NCI-H748 (cell line): Measurements from ENCODE around the gene EXOSC2.

Experiments
- DNase-seq: peaks from one replicate; lab custom pipeline; 2025; ENCODE audit not compliant: unreplicated experiment; lab: John Stamatoyannopoulos, UW

Gene EXOSC2

DNA sequence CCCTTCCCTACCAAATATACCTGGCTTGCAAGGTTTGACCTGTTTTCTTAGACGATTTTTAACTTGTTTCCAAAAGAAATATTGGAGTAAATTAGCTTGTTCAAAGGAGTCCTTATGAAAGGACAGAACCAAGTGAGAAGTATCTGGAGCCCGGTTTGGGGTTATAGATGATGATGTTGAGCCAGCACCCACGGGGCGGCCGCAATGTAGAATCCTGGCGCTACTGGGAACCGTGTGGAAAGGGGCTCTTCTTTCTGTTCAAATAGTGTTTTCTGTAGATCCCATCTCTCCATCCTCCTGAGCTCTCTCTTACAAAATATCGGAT lies 517 bp upstream of the EXOSC2 start:
- DNase-seq, result no peak

DNA sequence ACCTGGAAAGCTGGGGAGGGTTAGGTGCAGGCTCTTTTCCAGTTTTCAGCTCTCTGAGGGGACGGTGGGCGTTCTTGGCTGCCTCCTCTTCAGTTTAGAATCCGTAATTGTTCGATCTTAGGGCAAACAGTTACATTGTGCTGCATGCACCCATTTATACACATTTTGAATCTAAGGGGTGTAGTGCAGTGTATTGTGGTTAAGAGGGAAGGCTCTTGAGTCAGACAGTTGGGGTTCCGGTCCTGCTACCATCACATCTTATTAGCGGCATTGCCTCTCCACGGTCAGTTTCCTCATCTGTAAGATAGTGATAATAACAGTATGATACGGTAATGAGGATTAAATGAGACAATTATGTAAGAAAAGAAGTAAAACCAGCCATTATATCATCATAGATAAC lies 625 bp downstream of the EXOSC2 start:
- DNase-seq, result no peak

DNA sequence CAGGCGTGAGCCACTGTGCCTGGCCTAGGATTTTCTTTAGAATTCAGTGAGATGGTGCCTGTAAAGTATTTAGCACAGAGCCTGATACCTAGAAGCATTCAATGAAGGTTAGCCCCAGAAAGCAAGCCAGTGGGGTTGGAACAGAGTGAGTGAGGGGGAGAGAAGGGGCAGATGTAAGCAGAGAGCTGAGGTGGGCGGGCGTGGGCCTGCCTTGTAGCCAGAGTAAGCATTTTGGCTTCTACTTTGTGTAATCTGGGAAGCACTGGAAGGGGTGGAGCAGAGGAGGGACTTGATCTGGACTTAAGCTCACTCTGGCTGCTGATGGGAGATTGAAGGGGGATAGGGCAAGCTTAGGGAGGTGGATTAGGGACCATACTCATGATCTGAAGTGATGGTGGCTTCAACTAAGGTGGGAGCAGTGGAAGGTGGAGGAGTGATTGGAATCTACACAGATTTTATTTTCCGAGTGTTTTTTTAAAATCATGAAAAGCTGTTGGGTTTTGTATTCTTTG lies 2.6 kb downstream of the EXOSC2 start:
- no peak for DNase-seq

GRCh38 chr9:130696996-130697395 lies 3.4 kb downstream of the EXOSC2 start:
- no peak for DNase-seq

- no peak for DNase-seq
Observed at GRCh38 chr9:130698514-130698913, 4.9 kb downstream of the EXOSC2 start.

GRCh38 chr9:130699047-130699446 lies 5.5 kb downstream of the EXOSC2 start:
- DNase-seq, result no peak

GRCh38 chr9:130701059-130702022 lies 7.8 kb downstream of the EXOSC2 start:
- DNase-seq, result peak; percentile 77

DNA sequence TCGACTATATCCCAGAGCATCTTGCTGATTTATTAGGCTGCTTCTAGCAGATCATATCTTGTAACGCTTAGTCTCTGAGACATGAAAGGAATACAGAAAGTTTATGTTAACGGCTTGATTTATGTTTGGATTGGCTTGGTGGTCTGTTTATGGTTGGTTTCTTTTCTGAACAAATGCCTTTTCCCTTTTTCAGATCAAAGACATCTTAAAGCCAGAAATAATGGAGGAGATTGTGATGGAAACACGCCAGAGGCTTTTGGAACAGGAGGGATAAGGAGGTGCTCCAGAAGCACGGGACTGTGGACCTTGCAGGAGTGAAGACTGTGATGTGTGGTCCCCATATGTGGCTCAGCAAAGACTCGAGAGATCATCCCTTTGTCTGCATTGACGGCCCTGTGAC lies 9.9 kb downstream of the EXOSC2 start:
- DNase-seq, result no peak

DNA sequence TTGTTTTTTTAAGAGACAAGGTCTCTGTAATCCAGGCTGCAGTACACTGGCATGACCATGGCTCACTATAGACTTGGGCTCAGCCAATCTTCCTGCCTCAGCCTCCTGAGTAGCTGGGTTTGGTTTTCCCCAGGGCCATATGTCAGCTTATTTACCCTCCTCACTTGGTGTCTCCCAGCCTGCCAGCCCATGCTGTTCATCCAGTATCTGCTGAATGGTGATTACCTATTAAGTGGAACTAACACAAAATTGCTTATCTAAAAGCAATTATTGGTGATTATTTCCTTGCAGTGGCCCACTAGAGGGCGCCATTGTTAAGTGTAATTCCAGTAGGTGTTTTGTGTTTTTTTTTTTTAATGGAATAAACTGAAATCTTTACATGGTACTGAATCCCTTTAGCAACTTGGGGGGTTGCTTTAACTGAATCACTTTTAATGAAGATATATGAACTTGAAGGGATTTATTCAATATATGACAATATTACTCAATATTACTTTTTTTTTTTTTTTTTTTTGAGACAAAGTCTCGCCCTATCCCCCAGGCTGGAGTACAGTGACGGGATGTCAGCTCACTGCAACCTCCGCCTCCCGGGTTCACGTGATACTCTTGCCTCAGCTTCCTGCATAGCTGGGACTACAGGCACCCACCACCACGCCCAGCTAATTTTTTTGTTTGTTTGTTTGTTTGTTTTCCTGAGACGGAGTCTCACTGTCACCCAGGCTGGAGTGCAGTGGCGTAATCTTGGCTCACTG lies 13.8 kb downstream of the EXOSC2 start:
- peak; percentile 73 for DNase-seq

DNA sequence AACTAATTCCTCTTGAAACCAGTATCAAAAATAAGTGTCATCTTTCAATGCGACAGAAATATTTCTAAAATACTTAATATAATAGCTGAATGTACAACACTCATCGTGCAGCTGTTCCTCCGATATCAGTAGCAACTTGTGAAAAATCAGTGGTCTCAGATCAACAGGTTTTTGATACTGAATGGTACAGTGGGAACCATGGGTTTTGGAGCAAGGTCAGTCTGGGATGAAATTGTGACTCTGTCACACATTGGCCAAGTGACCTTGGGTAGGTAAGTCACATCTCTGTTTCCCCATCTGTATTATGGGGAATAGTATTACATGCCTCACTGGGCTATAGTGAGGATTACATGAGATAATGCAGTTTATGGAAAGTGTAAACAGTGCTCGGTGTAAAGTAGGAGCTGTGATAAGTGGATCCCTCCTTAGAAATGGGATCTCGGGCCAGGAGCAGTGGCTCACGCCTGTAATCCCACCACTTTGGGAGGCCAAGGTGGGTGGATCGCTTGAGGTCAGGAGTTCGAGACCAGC lies 17.3 kb downstream of the EXOSC2 start:
- DNase-seq, result no peak

DNA sequence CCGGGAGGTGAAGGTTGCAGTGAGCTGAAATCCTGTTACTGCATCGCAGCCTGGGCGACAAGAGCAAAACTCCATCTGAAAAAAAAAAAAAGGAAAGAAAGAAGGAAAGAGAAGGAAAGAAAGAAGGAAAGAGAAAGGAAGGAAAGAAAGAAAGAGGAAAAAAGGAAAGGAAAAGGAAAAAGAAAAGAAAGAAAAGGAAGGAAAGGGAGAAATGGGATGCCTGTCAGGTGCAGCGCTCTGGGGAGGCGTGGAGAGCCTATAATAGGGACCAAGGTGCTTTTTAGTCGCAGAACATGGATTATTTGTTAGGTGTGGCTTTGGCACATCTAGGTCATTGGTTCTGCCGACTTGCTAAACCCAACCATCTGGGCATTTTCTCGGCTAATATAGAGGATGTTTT lies 17.9 kb downstream of the EXOSC2 start:
- peak; percentile 9 for DNase-seq

DNA sequence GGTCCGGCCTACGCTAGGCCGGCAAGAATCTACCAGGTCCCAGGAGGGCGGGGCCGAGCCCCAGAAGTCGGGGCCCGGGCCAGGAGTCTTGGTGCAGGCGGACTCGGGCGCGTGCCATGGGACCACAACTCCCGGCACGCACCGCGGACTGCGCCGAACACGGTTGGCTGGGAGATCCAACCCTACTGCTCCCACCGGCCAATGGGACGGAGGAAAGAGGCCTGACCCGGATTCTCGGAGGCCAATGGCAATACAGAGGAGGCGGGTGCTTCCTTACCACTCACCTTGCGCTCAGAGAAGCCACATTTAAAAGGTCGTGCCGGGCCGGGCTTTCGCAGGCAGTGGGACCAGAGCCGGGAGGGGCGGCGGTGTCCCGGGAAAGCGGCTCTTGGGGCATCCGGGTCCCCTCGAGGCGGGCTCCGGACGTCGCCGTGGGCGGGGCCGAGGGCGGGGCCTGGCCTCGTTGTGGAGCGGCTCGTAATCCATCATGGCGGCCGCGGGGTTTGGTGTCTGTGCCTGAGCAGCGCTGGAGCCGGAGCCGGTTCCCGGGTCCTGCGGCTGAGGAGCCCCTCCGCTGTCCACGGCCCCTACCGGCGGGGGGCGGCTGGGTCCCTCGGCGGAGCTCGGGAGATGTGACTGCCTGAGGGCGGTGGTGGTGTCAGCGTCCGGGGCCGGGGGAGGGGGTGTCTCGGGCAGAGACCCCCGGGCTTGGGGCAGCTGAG lies 19.1 kb downstream of the EXOSC2 start:
- peak; percentile 98 for DNase-seq

GRCh38 chr9:130713286-130713960 lies 19.8 kb downstream of the EXOSC2 start:
- DNase-seq, result peak; percentile 47

DNA sequence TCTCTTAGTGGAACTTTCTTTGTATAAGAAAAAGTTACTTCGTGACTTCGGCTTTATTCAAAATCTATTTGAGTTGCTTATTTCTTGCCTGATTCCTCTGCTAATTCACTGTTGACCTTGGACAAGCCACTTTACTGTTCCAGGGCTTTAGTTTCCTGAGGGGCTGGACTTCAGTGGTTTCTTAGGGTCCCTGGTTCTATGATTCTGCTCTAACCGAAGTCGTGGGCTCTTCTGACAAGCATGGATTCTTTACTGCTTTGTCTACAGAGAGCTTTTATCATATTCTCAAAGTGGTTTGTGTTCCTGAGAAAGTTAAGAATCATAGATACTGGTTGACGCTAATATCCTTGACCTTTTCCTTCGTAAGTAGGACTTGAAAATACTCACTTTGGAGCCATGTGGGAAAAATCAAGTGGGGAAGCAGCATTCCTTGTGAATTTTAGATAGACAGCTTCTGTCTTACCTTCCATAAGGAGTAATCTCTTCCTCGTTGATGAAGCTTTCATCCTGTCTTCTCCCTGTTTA lies 21.1 kb downstream of the EXOSC2 start:
- DNase-seq, result no peak

DNA sequence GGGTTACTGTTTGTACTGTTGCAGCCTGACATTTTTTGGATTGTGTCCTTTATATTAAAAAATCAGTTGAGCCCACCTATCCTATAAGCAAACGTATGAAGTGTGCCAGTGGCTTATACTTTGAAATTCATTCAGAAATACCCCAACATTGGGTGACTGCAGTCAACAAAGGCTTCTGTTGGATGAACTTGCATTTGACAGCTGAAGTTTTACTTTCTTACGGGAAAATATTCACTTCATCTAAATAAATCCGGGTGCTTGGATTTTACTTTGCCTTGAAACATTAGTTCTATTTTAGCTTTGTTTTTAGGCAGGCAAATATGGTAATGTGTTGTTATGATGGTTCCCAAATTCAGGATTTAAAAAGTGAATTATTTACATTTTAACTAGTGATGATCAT lies 21.7 kb downstream of the EXOSC2 start:
- no peak for DNase-seq

DNA sequence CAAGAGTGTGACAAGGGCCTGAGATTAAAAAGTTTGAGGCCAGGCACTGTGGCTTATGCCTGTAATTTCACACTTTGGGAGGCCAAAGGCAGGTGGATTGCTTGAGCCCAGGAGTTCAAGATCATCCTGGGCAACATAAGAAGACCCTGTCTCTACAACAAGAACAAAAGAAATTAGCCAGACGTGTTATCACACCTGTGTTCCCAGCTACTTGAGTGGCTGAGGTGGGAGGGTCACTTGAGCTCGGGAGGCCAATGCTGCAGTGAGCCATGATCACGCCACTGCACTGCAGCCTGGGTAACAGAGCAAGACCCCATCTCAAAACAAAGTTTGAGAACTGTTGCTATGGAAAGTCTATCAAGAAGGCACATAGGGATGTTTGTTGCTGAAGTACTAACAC lies 25.0 kb downstream of the EXOSC2 start:
- no peak for DNase-seq

- no peak for DNase-seq
Observed at GRCh38 chr9:130720762-130721161, 27.2 kb downstream of the EXOSC2 start.

- no peak for DNase-seq
Observed at GRCh38 chr9:130728721-130729120, 35.1 kb downstream of the EXOSC2 start.

DNA sequence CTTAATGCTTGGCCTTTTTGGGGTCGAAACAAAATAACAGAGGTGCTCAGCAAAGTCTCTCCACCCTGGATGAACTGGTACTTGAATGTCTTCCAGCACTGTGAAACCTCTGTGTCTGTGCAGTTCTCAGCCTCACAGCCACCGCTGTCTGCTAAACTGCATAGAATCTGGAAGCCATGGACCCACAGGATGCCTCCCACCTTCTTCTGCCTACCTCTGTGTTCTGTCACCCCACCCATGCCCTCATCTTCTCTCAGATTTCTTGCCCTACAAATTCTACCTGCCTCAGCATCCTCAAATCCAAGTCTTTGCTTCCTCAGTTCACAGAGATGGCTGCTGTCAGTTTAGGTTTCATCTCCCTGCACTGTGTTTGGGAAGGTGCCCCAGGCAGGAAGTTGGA lies 35.6 kb downstream of the EXOSC2 start:
- DNase-seq, result no peak

DNA sequence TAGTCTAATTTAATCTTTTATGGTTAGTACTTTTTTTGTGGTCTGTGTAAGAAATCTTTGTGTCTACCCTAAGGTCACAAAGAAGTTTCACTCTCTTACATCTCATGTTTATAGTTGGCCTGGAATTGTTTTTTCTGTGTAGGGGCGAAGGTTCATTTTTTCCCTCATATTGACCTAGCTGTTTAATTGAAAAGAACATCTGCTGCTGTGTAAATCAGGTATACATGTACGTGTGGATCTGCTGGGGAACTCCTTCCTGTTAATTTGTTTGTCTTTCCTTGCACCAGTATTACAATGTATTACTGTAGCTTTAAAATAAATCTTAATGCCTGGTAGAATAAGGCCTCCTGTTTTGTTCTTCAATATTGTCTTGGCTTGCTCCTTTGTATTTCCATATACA lies 37.8 kb downstream of the EXOSC2 start:
- peak; percentile 89 for DNase-seq
